Activated naive CD8-positive, alpha-beta T cell treated with anti-CD3 and anti-CD28 coated beads, Interleukin-2, amount 50 U/mL, for 16 hours (primary cell): ENCODE measurements around the gene ZNF598.
A peak's percentile ranks its signal among the peaks of the same experiment; 100 is the strongest.
"Not testable (repeated sequence)": the region's sequence is repeated elsewhere in the genome, so short reads cannot be mapped to it uniquely, and the experiment has no call there.

ENCODE experiments used
- DNase-seq: peaks from one replicate; pipeline ENCODE4 v3.0.0-alpha.2; 2020; ENCODE audit warnings: low read depth, low spot score

The ZNF598 gene

DNA sequence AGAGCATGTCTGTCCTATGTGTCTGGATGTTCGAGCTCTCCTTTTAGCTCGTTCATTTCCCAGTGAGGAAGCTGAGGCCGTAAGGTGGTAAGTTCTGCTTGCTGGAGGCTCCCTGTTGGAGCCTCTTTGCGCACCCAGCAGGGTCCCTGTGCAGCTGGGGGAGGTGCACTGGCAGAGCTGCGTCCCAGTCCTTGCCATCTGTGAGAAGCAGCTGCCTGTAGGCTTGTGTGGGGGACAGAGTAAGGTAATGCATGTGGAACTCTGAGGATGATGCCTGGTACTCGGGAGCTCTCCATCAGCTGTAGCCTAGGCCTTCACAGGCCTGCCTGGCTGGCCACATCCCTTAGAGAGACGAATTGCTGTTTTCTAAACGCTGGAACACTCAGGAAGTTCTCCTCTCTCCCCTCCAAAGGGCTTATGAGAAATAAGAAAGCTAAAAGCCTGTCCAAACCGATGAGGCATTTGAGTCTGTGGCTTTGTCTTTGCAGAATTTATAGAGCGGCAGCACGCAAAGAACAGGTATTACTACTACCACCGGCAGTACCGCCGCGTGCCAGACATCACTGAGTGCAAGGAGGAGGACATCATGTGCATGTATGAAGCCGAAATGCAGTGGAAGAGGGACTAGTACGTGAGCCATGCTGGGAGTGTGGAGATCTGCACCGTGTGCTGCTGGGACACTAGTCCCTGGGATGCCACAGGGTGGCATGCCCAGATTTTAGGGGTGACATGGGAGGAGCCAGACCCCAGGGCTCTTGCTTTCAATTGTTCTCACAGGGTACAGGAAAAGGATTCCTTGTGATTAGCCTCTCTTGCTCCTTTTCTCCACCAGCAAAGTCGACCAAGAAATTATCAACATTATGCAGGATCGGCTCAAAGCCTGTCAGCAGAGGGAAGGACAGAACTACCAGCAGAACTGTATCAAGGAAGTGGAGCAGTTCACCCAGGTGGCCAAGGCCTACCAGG is 48.7 kb downstream of the ZNF598 start:
- no peak for DNase-seq

- peak; percentile 77 for DNase-seq
Observed at GRCh38 chr16:1959269-1960039, 50.2 kb downstream of the ZNF598 start, which contains the start of gene NDUFB10. Gene NDUFB10 (plus strand): TSS chr16:1959538. CDS start chr16:1959625, 87 bp downstream.

DNA sequence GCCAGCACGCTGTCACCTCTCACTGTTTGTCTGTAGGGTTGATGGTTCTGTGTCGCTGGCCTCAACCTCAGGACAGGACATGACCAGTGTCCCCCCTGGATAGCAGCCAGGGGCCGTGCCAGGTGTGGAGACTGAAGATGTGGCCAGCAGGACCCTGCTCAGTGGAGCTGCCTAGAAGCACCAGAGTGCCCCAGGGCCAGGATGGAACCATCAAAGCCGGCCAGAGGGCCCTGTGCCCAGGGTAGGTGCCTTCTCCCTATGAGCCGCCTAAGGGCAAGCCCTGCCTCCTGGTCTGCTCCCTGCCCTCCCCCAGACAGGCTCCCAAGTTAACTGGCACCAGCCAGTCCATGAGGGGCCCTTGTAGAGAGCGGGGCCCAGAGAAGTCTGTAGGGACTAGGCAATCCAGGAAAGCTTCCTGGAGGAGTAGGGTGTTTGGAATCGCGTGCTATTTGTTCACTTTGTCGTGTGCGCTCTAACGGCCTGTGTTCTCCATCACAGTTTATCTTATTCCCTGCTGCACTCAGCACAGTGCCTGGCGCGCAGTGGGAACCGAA is 50.8 kb downstream of the ZNF598 start:
- no peak for DNase-seq

DNA sequence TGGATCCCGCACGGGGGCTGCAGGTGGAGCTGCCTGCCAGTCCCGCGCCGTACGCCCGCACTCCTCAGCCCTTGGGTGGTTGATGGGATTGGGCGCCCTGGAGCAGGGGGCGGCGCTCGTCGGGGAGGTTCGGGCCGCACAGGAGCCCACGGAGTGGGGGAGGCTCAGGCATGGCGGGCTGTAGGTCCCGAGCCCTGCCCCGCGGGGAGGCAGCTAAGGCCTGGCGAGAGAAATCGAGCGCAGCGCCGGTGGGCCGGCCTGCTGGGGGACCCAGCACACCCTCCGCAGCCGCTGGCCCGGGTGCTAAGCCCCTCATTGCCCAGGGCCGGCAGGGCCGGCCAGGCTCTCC is 51.5 kb downstream of the ZNF598 start:
- not testable (repeated sequence) for DNase-seq

DNA sequence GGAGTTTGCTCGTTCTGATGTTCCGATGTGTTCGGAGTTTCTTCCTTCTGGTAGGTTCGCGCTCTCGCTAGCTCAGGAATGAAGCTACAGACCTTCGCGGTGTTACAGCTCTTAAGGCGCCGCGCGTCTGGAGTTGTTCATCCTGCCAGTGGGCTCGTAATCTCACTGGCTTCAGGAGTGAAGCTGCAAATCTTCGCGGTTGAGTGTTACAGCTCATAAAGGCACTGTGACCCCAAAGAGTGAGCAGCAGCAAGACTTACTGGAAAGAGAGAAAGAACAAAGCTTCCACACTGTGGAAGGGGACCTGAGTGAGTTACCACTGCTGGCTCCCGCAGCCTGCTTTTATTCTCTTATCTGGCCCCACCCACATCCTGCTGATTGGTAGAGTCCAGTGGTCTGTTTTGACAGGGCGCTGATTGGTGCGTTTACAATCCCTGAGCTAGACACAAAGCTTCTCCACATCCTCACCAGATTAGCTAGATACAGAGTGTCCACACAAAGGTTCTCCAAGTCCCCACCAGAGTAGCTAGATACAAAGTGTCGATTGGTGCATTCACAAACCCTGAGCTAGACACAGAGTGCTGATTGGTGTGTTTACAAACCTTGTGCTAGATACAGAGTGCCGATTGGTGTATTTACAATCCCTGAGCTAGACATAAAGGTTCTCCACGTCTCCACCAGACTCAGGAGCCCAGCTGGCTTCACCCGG is 52.0 kb downstream of the ZNF598 start:
- not testable (repeated sequence) for DNase-seq

GRCh38 chr16:1953734-1954133 is 55.9 kb downstream of the ZNF598 start:
- DNase-seq: no peak

GRCh38 chr16:1950559-1950958 is 59.1 kb downstream of the ZNF598 start:
- DNase-seq: no peak

DNA sequence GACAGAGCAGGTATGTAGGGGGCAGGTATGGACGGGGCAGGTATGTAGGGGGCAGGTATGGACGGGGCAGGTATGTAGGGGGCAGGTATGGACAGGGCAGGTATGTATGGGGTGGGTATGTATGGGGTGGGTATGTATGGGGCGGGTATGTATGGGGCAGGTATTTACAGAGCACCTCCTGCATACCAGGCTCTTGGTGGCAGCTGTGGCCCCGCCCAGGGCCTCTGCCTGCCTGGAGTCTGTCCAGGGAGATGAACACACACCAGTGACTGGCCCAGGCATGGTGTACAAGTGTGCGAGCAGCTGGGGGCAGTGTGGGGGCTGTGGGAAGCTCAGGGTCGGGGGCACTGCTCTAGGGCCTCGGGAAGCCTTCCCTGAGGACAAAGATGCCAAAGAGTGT is 59.6 kb downstream of the ZNF598 start:
- DNase-seq: no peak

GRCh38 chr16:1949507-1949906 is 60.1 kb downstream of the ZNF598 start:
- DNase-seq: no peak
